ENCODE data around the gene DCLK3. TPM values are rescaled to one million over a fixed set of nuclear protein-coding genes. Genes with fewer than 3 reads are reported as not detected.

Gene DCLK3
- total RNA-seq, 1 donor from 2014 or later: 3.1 TPM

- no peak for DNase-seq (ENCODE audit: low spot score)
These were observed 5.6 kb upstream of the DCLK3 start for GRCh38 chr3:36769926-36770325.

GRCh38 chr3:36765104-36765503 lies 751 bp upstream of the DCLK3 start:
- no peak for DNase-seq (ENCODE audit: low spot score)

DNA sequence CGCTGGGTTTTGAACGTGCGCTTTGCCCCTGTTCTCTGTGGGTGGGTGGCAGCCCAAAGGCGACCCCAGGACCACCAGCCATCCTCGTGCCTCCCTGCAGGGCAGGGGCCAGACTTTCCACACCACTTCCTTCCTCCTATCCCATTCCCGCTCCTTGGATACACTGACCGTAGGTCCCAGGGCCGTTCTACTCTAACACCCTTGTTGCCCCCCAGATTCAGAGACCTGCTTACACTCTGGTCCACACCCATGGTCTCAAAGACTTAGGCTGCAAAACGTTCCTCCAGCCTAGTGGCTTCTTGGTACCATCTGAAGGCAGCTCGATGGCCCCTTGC lies 318 bp upstream of the DCLK3 start:
- no peak for DNase-seq (ENCODE audit: low spot score)

GRCh38 chr3:36762918-36763849 lies 1.2 kb downstream of the DCLK3 start:
- no peak for DNase-seq (ENCODE audit: low spot score)

DNA sequence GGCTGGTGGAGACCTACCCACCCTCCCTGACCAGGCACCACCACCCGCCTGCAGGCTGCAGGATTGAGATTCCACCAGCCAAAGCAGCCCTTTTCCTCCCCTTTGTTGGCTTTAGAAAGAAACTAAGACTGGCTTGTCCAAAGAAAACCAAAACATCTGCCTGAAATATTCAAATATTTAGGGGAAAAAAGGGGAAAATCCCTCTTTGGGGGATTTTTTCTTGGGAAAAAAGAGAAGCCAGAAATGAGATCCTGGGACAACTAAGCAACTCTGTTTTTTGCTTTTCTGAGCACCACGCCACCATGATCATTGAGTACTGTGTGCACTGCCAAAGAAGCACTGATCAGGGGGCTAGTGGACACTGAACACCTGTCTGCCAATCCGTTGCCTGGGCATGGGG lies 2.6 kb downstream of the DCLK3 start:
- DNase-seq (ENCODE audit: low spot score): no peak

DNA sequence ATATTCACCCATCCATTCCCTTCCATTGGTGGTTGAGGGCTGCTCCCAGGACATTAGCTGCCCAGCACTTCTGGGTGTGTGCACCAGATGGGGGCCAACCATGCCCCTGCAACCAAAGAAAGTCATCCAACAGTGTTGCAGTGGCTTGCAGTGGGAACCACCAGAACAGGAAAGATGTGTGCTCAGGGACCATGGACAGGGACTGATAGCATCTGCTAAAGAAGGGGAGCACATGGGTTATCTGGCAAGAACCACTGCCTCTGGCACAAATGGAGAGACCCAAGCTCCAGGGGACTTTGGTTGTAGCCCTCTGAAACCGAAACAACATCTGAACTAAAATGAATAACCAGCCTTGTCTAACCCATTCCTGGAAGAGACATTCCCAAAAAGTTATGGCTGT lies 8.1 kb downstream of the DCLK3 start:
- DNase-seq (ENCODE audit: low spot score): no peak

- DNase-seq (ENCODE audit: low spot score): peak; percentile 21
These were observed 13.0 kb downstream of the DCLK3 start for GRCh38 chr3:36751326-36751725.

GRCh38 chr3:36750737-36751136 lies 13.6 kb downstream of the DCLK3 start:
- DNase-seq (ENCODE audit: low spot score): no peak

DNA sequence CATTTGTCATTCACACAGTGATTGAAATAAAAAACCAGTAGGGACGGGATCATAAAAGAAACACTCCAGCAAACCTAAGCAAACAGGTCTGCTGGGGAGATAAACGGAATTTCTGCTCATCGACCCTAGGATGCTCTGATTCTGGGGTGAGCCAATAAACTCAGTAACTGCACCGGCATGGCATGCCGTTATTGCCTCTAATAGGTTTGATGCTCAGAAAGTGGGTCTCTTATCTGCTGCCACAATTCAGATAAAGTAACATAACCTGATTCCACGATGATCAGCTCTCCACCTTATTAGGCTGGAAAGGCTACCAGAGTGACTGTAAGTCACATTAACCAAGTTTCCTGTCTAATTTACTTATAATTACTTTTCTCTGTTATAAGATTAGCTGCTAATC lies 19.6 kb downstream of the DCLK3 start:
- no peak for DNase-seq (ENCODE audit: low spot score)

DNA sequence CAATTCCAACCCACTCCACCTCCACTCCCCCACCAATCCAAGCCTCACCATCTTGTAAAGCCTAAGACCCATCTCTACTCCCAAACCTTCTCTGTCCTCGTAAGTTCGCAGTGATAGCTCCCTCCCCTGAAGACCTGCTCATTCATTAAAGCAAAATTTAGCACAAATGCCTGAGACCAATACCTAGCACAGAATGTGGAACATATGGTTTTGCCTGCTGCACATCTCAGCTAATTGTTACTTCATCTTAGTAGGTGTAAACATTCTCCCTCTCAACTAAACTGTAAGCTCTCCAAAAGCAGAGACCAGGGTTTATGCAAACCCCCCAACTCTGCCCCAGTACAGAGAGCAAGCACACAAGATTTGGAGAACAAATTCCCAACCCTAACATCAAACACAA lies 20.5 kb downstream of the DCLK3 start:
- no peak for DNase-seq (ENCODE audit: low spot score)

DNA sequence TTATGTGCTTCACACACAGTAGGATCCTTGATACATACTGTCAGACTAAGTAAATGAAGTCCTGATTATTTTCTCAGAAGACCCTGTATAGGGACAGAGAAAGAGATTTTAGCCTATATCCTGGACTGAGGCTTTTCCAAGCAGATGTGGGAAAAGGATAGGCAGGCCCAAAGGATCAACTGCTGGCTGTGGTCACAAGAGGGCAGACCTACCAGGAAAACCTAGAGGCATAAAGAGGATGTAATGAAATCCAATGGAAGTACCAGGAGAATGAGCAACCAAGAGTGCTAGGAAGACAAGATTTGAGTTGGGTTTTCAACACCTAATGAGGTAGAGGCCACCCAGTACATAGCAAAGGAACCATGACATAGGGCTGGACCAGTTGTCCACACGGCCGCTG lies 23.1 kb downstream of the DCLK3 start:
- DNase-seq (ENCODE audit: low spot score): peak; percentile 4

DNA sequence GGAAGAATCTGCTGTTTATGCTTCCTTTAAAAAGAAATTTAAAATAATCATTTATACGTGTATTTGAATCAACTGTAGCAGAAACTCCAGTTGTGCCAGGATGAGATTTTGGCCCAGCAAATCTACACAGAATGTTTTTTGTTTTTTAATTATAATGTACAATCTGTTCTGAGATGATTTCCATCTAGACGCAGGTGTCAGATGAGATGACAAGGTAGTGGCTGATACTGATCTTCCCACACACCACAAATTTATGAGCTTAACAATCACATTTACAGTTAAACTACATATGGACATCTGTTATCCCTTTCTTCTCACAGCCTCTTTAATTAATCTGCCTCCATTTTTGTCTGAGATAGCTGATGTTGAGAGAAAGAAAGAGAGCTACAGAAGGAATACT lies 23.6 kb downstream of the DCLK3 start:
- no peak for DNase-seq (ENCODE audit: low spot score)

DNA sequence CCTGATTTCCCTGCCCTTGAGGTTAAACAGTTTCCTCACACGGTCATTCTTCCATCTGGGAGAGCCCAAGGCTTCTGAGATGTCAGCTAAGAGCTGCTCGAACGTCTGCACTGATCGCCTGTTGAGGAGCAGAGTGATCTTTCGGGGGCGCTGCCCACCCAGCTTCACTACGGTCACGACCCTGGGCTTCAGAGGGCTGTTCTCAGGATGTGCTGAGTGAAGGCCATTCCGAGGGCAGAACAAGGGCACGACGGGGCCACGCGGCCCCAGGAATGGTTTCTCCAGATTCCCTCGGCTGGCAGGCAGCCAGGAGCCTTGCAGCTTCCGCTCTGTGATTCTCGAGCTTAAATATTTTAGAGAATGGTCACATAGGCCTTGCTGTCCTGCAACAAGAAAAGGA lies 25.7 kb downstream of the DCLK3 start:
- peak; percentile 34 for DNase-seq (ENCODE audit: low spot score)

DNA sequence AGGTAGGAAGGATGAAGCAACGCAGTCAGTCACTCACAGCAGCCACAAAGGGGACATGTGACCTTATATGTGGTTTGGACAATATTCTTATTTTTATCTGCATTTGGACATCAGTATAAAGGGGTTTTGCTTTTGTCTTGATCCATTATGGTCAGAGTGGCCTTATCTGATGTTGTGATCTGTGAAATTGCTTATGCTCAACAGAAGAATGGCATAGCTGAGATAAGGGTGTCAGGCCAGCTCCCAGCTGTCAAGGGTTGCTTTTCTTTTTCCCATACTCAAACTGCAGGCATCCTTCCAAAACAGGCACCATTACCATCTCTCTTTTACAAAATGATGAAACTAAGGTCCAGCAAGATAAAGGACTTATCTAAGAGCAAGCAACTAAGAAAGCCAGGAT lies 28.1 kb downstream of the DCLK3 start:
- DNase-seq (ENCODE audit: low spot score): peak; percentile 27

DNA sequence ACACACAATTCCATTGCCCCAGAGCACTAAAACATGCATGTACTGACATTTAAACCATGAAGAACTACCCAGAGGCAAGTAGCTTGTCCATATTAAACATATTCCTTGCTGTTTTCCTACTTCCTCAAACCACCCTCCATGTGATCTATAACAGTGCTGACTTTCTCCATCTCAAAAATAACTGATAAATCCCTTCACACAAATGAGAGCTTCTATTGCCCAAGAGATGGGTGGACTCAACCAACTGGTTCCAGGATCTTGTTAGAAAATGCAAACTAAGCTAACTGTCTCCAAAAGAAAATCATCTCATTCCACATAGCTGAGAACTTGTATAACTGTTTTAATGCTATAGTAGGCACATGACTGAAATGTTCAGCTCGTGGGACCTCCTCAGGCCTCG lies 29.6 kb downstream of the DCLK3 start:
- DNase-seq (ENCODE audit: low spot score): peak; percentile 63

- DNase-seq (ENCODE audit: low spot score): no peak
These were observed 30.6 kb downstream of the DCLK3 start for GRCh38 chr3:36733723-36734122.

GRCh38 chr3:36733162-36733696 lies 31.1 kb downstream of the DCLK3 start:
- no peak for DNase-seq (ENCODE audit: low spot score)

- no peak for DNase-seq (ENCODE audit: low spot score)
These were observed 33.4 kb downstream of the DCLK3 start for GRCh38 chr3:36730966-36731365.

DNA sequence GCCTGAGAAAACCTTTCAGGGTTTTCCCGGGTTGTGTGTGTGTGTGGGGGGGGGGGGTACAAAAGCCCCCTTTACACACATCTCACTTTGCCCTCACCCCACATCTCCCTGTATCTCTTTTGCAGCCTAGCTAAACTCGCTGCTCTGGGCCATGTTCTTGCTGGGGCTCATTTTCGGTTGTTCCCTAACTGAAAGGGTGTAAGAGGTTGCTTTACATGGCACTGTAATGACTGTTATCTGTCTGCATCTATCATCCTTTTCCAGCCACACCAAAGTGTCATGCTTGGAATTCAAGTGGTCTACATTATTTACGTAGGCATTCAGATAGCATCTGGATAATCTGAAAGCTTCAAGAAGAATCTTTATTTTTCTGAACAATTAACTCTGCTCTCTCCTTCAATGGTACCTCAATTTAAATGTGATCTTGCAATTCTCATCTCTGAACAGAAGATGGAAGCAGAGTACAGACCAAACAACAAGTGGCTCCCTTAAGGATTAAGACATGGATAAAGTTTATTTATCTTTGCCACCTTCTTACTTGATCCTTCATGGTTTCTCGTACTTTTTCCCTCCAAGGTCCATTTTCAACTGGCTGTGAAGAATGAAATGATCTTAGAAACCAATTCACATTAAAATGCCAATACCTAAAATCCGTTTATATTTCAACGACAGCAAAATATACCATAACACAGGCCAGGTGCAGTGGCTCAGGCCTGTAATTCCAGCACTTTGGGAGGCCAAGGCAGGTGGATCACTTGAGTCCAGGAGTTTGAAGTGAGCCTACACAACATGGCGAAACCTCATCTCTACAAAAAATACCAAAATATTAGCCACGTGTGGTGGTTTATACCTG lies 34.9 kb downstream of the DCLK3 start:
- DNase-seq (ENCODE audit: low spot score): peak; percentile 43

- DNase-seq (ENCODE audit: low spot score): no peak
These were observed 49.8 kb downstream of the DCLK3 start for GRCh38 chr3:36714343-36715086.

- no peak for DNase-seq (ENCODE audit: low spot score)
These were observed 50.4 kb downstream of the DCLK3 start for GRCh38 chr3:36713904-36714303.

DNA sequence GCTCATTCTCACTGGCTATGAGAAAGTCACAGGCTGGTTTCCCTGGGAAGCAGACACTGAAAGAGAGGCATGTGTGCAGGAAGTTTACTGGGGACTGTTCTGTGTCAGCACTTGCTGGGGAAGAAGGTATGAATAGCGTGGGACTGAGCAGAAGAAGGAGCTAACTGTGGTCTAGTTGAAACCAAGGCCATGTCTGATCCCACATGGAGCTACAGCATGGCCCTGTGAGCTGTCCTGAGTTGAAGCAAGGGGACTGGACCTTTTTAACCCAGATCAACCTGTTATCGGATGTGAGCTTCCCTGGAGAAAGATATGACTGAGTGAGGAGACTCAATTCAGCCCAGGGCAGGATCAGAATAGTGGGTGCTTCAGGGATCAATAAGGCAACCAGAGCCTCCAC lies 53.7 kb downstream of the DCLK3 start:
- DNase-seq (ENCODE audit: low spot score): no peak

Measured in umbilical cord (tissue), 2 donors.